Left colon (tissue), 2 donors: Measurements from ENCODE around the gene SPINT2. TPM values are rescaled to one million over a fixed set of nuclear protein-coding genes. Genes with fewer than 3 reads are reported as not detected.
"Not testable (repeated sequence)": the region's sequence is repeated elsewhere in the genome, so short reads cannot be mapped to it uniquely, and the experiment has no call there.

Experiments used
- ATAC-seq: fragments of 200-7000 bp; cut with Tn5 transposase; one replicate; pipeline ENCODE4 v1.9.1; 2020; ENCODE audit warnings: mild to moderate bottlenecking, moderate library complexity
- DNase-seq, 2 donors: peaks; one replicate each; pipeline ENCODE4 v3.0.0-alpha.2; 2020
- intact Hi-C, 2 donors: fragments of 100-400 bp; cut with DNase I in 1 of 2; cut with micrococcal nuclease in 1 of 2; formaldehyde crosslinking; loops; one replicate each; pipeline versions ENCODE4 v1.11.2 to v1.14.0; 2022; cut with DNase I, micrococcal nuclease
- long read RNA-seq: library from polyadenylated mRNA; unstranded; transcript quantifications from one replicate; pipeline ENCODE4 v2.0.0, GENCODE V29; 2021
- total RNA-seq, 2 donors: library from RNA; stranded (reverse); fragmentation: NEBNext Ultra II Directional; extraction: Animal tissue kit (Norgen Biotek cat#: 25700); gene quantifications; one replicate each; pipeline ENCODE4 v1.2.1, GENCODE V29; 2021
- donor health status: DM: no; HTN: no; CAD: no.
- donor health status: DM: yes; HTN: yes; CAD: no.

SPINT2 gene, protein sequence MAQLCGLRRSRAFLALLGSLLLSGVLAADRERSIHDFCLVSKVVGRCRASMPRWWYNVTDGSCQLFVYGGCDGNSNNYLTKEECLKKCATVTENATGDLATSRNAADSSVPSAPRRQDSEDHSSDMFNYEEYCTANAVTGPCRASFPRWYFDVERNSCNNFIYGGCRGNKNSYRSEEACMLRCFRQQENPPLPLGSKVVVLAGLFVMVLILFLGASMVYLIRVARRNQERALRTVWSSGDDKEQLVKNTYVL
- total RNA-seq: 100 to 1,000 TPM; 852 to 964 TPM
- long read RNA-seq, transcript SPINT2-202 (6 exons, 1,367 nt): minor isoform, 41 of 2,327 reads
- long read RNA-seq, transcript SPINT2-201 (7 exons, 1,802 nt): major isoform, 2,204 of 2,327 reads
- long read RNA-seq, transcript SPINT2-204 (7 exons, 1,246 nt): minor isoform, 6 of 2,327 reads
- long read RNA-seq, partial matches to known transcripts: 32 of 2,327 reads
- long read RNA-seq, other reads (novel, unspliced or antisense): 44 of 2,327 reads

DNA sequence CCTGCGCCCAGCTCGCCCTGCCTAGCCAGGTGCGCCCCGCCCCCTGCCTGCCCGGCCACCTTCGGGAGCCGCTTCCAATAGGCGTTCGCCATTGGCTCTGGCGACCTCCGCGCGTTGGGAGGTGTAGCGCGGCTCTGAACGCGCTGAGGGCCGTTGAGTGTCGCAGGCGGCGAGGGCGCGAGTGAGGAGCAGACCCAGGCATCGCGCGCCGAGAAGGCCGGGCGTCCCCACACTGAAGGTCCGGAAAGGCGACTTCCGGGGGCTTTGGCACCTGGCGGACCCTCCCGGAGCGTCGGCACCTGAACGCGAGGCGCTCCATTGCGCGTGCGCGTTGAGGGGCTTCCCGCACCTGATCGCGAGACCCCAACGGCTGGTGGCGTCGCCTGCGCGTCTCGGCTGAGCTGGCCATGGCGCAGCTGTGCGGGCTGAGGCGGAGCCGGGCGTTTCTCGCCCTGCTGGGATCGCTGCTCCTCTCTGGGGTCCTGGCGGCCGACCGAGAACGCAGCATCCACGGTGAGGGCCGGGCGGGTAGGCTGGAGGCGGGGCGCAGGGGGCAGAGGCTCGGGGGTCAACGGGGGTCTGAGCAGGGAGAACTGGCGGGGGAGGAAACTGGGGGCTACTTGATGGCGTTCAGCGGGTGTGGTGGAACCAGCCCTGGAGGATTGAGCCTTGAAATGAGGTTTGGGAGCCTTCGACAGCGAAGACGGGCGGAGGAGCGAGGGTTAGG, at the start of gene SPINT2:
Gene SPINT2 (plus strand): TSS at position 88 of the 727 bp plus-strand sequence. CDS start 320 bp downstream, at position 408.
- intact Hi-C loops: no loop called here
- DNase-seq (no peak), ATAC-seq (peak; percentile 11)

- DNase-seq (peak in 1 of 2 donors; percentile 34), ATAC-seq (peak; percentile 66)
- intact Hi-C loops: no loop called here
These were observed 47.4 kb upstream of the SPINT2 start for GRCh38 chr19:38216785-38217641.

- DNase-seq: no peak
- no peak for ATAC-seq
- intact Hi-C loops: no loop called here
These were observed 46.2 kb upstream of the SPINT2 start for GRCh38 chr19:38218204-38218603.

DNA sequence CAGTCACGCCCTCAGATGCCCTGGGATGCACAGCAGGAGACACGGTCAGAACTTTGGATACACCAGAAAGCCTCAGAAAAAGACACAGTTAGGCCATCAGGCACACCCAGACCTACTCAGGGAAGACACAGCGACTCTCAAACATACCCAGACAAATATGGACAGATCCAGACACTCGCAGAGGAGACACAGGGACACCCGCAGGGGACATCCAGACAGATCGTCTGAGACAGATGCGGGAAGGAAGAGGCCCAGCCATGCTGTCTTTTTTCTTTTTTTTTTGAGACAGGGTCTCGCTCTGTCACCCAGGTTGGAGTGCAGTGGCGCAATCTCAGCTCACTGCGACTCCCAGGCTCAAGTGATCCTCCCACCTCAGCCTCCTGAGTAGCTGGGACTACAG, 45.2 kb upstream of the SPINT2 start:
- DNase-seq (no peak), ATAC-seq (no peak)
- intact Hi-C loops: no loop called here

DNA sequence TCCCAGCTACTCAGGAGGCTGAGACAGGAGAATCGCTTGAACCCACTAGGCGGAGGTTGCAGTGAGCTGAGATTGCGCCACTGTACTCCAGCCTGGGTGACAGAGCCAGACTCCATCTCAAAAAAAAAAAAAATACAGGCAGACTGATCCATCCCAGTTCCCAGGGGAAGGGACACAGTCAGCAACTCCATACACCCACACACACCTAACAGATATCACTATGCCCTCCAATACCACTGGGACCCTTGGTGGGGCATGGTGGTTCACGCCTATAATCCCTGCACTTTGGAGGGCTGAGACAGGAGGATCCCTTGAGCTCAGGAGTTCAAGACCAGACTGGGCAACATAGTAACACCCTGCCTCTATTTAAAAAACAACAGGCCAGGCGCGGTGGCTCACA, 43.0 kb upstream of the SPINT2 start:
- no peak for ATAC-seq
- intact Hi-C loops: no loop called here
- no peak for DNase-seq

- peak; percentile 24 for ATAC-seq
- no peak for DNase-seq
- intact Hi-C loops: no loop called here
These were observed 42.2 kb upstream of the SPINT2 start for GRCh38 chr19:38221919-38222830.

DNA sequence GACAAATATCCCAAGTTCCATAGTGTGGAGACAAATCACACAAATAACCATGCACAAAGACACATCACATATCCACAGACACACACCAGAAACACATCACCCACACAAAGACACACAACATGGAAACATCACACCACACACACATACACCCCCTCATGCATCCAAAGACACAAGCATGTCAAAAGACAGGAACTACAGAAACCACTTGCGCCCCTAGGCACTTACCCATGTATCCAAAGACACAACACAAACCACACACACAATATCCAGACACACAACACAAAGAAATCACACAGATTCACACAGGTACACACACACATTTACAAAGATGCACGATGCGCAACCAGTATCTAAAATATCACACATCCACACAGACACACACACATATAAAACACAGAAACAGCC, 41.3 kb upstream of the SPINT2 start:
- DNase-seq: no peak
- intact Hi-C loops: no loop called here
- ATAC-seq: no peak

DNA sequence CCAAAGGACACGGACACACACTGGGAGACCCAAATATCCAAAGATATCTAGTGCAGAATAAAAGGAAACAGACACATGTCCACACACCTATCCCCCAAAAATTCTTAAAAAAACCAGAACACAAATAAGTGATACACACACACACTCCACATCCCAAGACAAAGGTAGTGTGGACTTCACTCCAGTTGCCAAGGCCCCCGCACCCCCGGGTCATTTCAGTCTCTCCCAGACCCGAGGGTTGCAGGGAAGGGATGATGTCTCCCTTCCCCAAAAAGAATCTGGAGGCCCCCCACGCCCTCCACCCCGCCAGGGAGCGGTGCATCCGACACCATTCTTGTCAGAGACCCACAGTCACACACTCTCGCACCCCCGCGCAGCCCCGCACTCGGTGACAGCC, 40.8 kb upstream of the SPINT2 start:
- ATAC-seq: no peak
- intact Hi-C loops: no loop called here

GRCh38 chr19:38224014-38224862, 40.1 kb upstream of the SPINT2 start, which contains the start of gene DPF1:
Gene DPF1 (minus strand): TSS chr19:38224222. CDS start chr19:38224142, 80 bp downstream.
- intact Hi-C loops: no loop called here
- DNase-seq (peak in 1 of 2 donors; percentile 38), ATAC-seq (peak; percentile 73)

More for the DNA sequence above, 40.8 kb upstream of the SPINT2 start:
- DNase-seq: no peak

- intact Hi-C loops, ATAC-seq, DNase-seq: not testable (repeated sequence)
These were observed 39.5 kb upstream of the SPINT2 start for GRCh38 chr19:38224863-38225218.

DNA sequence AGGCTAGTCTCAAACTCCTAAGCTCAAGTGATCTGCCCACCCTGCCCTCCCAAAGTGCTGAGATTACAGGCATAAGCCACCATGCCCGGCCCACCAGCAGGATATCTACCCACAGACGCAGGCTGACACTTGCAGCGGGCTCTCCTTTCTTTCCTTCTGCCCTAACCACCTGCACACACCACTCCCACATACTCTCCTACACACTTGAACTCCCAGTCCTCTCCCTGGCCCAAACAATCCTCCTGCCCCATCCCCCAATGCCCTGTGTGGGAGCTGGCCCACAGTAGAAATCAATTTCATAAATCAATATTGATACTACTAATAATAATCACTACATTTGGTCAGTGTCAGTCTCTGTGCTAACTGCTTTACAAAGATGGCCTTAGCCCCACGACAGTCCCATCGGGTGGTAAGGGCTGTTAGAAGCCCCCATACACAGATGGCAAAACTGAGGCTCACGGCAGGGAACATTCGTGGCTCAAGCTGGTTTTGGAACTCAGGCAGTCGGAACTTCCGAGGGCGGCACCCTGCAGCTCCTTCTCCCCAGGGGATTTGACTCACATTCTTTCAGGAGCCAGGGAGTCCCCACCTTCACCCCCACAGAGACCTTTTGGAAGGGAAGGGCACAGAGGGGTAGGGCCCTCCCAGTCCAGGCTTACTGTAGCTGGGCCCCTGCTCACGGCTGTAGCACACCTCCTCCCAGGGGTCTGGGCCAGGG, 36.9 kb upstream of the SPINT2 start:
- DNase-seq (no peak), ATAC-seq (no peak)
- intact Hi-C loops: no loop called here

GRCh38 chr19:38228005-38228377, 36.4 kb upstream of the SPINT2 start:
- ATAC-seq: no peak
- no peak for DNase-seq
- intact Hi-C loops: no loop called here

DNA sequence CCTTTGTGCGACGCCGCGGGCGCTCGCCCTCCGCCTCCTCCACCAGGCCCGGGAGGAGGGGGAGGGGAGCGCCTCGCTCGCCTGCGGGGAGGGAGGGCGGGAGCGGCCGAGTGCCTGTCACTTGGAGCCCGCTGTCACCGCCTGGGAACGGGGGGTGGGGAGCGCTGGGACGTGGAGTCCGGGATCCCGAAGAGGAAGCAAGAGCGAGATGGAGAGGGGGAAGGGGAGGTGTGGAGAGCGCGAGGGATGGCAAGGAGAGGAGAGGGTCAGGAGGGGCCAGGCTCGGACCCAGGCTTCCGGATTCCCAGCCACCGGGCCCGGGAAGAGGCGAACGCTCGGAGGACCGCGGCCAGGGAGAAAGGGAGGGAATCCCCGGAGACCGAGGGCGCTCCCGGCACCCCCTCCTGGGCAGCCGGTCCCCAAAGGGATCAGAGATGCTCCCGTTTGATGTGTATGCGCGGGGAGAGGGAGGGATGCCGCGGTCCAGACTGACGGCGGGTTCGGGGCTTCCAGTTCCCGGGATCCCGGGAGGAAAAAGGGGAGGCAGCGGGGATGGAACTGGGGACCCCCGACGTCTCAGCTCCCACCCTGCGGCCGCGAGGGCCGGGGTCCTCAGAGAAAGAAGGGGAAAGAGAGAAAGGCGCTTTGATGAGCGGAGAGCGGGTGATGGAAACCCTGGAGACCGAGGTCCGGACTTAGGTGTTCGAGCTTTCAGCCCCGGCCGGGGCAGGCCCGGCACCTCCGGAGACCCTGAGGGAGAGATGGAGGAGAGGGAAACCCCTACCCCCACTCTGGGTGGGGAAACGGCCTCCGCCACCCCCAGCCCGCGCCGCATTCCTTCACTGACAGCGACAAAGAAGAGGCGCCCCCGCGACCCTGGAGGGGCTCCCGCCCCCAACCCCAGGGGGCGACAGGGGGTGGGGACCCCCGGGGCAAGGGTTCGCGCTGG, 35.6 kb upstream of the SPINT2 start:
- intact Hi-C loops: no loop called here
- ATAC-seq (no peak), DNase-seq (no peak)

DNA sequence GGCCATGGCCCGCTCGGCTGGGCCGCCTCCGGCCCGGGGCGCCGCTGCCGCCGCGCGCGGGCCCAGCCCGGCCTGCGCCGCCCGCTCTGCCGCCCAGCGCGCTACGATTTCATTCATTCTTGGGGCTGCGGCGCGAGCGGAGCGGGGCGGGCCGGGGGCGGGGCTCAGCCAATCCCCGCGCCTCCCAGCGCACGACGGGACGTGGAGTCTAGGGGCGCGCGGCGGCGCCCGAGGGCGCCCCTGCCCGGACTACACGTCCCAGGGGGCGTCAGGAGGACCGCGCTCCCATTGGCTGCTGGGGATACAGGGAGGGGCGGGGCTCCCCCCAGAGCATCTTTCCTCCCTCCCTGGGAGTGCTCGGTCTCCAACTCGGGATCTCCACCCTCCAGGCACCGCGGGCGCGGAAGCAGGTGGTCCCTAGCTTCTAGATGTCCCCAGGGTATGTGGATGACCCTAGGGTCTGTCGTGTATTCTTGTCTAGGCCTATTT, 34.7 kb upstream of the SPINT2 start:
- DNase-seq: peak in 1 of 2 donors; percentile 53
- ATAC-seq: peak; percentile 66
- intact Hi-C loops: no loop called here

GRCh38 chr19:38230506-38231133, 33.8 kb upstream of the SPINT2 start:
- DNase-seq, intact Hi-C loops: not testable (repeated sequence)

More at GRCh38 chr19:38230506-38231133, 33.8 kb upstream of the SPINT2 start:
- not testable (repeated sequence) for ATAC-seq
